Skin epidermis (tissue), 12 donors: ENCODE results near the gene RCCD1.

ENCODE experiments used
- H3K27ac ChIP-seq, 21 experiments: fragments of 200-600 bp; sonication (generic) in 11 of 21; one replicate each; pipeline ENCODE4 v1.5.0; 2020; ENCODE audit warnings: mild to moderate bottlenecking in 3 of 21, inconsistent platforms in 2 of 21, moderate library complexity in 2 of 21
- H3K4me3 ChIP-seq, 7 experiments: fragments of 200-600 bp; sonication (generic) in 2 of 7; one replicate each; pipeline ENCODE4 v1.5.0; 2020; ENCODE audit warnings: inconsistent platforms in 2 of 7, mild to moderate bottlenecking in 2 of 7, moderate library complexity in 1 of 7

Gene RCCD1

DNA sequence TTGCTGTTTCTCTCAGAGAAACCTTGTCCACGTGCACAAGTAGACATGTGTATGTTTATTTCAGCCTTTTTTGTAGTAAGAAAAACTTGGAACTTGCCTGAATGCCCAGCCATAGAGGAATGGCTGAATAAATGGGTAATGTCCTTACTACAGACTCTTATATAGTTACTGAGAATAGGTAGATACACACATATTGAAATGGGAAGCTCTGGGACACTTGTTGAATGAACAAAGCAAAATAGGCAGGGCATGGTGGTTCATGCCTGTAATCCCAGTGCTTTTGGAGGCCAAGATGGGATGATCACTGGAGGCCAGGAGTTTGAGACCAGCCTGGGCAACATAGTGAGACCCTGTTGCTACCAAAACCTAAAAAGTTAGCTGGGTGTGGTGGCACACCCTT is 17.9 kb upstream of the RCCD1 start:
- no peak overlapping the region for H3K27ac ChIP-seq
- no peak overlapping the region for H3K4me3 ChIP-seq

DNA sequence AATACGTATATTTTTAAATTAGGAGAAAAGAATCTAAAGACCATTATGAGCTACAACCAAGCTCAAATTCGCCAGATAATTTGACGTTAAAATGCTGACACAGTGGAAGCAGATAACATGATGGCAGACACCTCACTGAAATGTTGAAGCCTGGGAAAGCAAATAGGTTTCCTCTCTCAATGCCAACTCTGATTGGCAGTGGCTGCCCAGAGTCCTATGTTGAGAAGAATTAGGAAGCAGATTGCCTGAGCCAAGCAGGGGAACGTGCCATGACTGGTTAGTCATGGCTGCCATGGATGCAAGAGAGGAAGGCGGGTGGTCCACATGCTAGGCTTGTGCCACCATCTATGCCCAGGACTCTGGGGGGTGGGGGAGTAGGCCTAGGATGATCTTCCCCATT is 16.4 kb upstream of the RCCD1 start:
- H3K4me3 ChIP-seq, result no peak overlapping the region
- H3K27ac ChIP-seq, result no peak overlapping the region

DNA sequence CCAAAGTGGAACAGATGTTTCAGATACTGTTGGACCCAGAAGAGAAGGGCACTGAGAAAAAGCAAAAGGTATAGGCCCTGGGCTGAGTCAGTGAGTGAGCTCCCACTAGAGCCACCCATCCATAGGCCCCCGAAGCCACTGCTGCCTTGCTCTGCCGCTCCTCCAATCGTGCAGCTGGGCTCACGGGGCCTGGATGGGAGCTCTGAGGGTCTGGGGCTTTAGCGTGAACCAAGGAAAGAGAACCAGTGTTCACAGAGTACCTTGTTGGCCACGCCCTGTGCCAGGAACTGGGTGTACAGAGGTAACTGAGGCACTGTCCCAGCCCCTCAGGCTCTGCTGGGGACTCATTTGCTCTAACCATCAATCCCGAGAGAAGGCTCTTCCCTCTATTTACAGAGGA is 14.9 kb upstream of the RCCD1 start:
- Histone ChIP-seq H3K27ac (no peak overlapping the region), H3K4me3 (no peak overlapping the region)

GRCh38 chr15:90941038-90941437 is 13.6 kb upstream of the RCCD1 start:
- Histone ChIP-seq H3K4me3 (no peak overlapping the region), H3K27ac (no peak overlapping the region)

GRCh38 chr15:90942354-90943120 is 12.1 kb upstream of the RCCD1 start:
- Histone ChIP-seq H3K27ac (no peak overlapping the region), H3K4me3 (no peak overlapping the region)

- no peak overlapping the region for H3K27ac ChIP-seq
- H3K4me3 ChIP-seq, result no peak overlapping the region
Observed at GRCh38 chr15:90945091-90945490, 9.6 kb upstream of the RCCD1 start.

GRCh38 chr15:90946538-90946937 is 8.1 kb upstream of the RCCD1 start:
- Histone ChIP-seq H3K4me3 (no peak overlapping the region), H3K27ac (no peak overlapping the region)

GRCh38 chr15:90946941-90947576 is 7.6 kb upstream of the RCCD1 start:
- no peak overlapping the region for H3K27ac ChIP-seq
- H3K4me3 ChIP-seq, result no peak overlapping the region

- Histone ChIP-seq H3K4me3 (no peak overlapping the region), H3K27ac (no peak overlapping the region)
Observed at GRCh38 chr15:90947577-90948357, 6.9 kb upstream of the RCCD1 start.

GRCh38 chr15:90948506-90948905 is 6.2 kb upstream of the RCCD1 start:
- Histone ChIP-seq H3K27ac (no peak overlapping the region), H3K4me3 (no peak overlapping the region)

DNA sequence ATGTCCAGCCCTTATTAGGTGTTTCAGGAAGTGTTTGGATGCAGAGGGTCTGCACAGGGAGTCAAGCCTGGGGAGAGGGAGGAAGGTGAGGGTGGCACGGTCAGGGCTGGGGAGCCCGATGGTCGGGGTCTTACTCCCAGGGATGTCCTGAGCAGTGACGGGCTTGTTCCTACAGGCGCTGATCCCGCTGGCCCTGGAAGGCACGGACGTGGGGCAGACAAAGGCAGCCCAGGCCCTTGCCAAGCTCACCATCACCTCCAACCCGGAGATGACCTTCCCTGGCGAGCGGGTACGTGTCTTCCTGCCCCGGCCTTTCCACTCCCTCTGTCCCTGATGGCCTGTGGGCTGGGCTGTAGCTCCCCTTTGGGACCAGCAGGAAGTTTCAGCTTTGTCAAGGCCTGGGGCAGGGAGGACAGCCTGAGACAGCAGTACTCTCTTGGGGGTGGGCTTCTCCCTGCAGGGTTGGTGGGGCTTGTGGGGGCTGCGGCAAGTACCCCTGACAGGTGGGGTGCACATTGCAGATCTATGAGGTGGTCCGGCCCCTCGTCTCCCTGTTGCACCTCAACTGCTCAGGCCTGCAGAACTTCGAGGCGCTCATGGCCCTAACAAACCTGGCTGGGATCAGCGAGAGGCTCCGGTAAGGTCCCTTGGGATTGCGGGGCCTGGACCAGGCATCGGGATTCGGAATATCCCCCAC is 4.6 kb upstream of the RCCD1 start:
- peak overlapping the region in 4 of 21 experiments; percentile 4 to 54 (median 36) for H3K27ac ChIP-seq
- H3K4me3 ChIP-seq, result no peak overlapping the region

- no peak overlapping the region for H3K27ac ChIP-seq
- no peak overlapping the region for H3K4me3 ChIP-seq
Observed at GRCh38 chr15:90950676-90951075, 4.0 kb upstream of the RCCD1 start.

DNA sequence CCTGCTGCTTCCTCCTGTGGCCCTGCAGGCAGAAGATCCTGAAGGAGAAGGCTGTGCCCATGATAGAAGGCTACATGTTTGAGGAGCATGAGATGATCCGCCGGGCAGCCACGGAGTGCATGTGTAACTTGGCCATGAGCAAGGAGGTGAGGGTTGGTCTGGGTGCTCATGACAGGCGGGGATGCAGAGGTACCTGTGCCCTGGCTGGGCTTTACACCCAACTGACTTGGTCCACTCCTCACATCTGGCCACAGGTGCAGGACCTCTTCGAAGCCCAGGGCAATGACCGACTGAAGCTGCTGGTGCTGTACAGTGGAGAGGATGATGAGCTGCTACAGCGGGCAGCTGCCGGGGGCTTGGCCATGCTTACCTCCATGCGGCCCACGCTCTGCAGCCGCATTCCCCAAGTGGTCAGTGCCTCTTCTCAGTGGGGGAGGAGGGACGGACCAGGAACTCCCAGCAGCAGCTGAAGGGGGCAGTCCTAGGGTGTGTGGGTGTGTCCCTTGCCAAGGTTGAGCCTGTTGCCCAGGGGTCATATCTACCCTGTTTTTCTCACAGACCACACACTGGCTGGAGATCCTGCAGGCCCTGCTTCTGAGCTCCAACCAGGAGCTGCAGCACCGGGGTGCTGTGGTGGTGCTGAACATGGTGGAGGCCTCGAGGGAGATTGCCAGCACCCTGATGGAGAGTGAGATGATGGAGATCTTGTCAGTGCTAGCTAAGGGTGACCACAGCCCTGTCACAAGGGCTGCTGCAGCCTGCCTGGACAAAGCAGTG is 1.6 kb upstream of the RCCD1 start:
- H3K27ac ChIP-seq, result no peak overlapping the region

DNA sequence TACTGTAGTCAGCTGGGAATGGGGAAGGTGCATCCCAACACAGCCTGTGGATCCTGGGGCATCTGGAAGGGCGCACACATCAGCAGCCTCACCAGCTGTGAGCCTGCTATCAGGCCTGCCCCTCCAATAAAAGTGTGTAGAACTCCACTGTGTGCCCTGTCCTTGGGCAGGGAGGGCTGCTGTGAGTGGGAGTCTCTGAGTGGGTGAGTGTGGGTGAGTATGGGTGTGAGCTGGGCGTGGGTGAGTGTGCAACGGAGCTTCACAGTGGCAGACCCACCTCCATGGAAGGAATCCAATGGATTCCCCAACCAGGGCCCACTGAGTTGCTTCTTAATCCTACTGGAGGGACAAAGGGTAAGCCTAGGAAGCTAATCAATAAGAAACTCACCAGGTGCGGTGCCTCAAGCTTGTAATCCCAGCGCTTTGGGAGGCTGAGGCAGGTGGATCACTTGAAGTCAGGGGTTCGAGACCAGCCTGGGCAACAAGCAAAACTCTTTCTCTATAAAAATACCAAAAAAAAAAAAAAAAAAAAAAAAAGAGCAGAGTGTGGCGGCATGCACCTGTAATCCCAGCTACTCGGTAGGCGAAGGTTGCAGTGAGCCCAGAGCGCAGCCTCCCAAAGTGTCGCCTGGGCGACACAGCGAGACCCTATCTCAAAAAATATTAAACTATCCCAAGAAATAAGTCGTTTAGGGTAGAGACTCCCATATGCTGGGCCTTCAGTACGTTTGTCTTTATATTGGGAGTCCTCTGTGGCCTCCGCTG is 555 bp upstream of the RCCD1 start:
- Histone ChIP-seq H3K27ac (peak overlapping the region in 18 of 21 experiments; percentile 86 to 97 (median 92)), H3K4me3 (peak overlapping the region; percentile 55 to 90 (median 82))

More for the DNA sequence above, 1.6 kb upstream of the RCCD1 start:
- H3K4me3 ChIP-seq, result no peak overlapping the region

DNA sequence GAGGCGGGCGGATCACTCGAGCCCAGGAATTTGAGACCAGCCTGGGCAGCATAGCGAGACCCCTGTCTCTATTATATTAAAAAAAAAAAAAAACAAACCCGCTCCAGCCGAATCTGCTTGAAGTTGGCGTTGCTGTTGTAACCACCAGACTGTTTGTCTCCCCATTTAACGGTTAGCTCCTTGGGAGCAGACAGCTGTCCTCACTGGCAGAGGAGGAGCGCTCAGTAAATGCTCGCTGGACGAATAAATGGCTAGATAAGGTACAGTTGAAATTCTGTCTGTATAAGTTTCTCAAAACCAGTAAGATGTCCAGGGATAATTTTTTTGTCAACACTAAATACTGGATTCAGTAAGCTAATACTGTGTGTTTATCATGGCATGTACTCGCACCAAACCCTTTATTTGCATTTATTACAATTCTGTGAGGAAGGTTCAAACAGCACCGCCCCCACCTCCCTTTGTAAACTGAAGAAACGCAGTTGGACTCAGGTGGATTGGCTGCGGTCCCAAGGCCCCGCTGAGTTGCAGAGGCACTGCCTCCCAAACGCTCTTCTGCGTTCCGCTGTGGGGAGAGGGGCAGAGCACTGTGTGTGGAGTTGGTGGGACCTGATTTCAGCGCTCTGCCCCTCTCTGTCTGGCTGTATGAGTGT is 1.1 kb downstream of the RCCD1 start:
- peak overlapping the region in 4 of 21 experiments; percentile 92 to 97 (median 94) for H3K27ac ChIP-seq
- peak overlapping the region; percentile 55 to 90 (median 82) for H3K4me3 ChIP-seq

GRCh38 chr15:90956274-90957030 is 1.8 kb downstream of the RCCD1 start:
- H3K4me3 ChIP-seq, result peak overlapping the region; percentile 52 to 69 (median 65)
- H3K27ac ChIP-seq, result peak overlapping the region in 18 of 21 experiments; percentile 18 to 82 (median 66)
